Spleen (tissue), 11 donors: Measurements from ENCODE around the gene MMP17. TPM values are rescaled to one million over a fixed set of nuclear protein-coding genes. Genes with fewer than 3 reads are reported as not detected.
A peak's percentile ranks its signal among the peaks of the same experiment; 100 is the strongest.
"Not testable (repeated sequence)": the region's sequence is repeated elsewhere in the genome, so short reads cannot be mapped to it uniquely, and the experiment has no call there.

Experiments used
- DNase-seq: peaks from one replicate; pipeline ENCODE4 v3.0.0-alpha.2; 2020
- H3K27ac ChIP-seq, 8 donors: fragments of 200-600 bp; sonication (generic) in 7 of 8; 1 replicate in 4 of 8; 2 replicates in 4 of 8; pipeline versions ENCODE4 v1.5.0 to v1.8.0; 2016 to 2021; ENCODE audit warnings: inconsistent platforms in 4 of 8, mild to moderate bottlenecking in 4 of 8, moderate library complexity in 1 of 8
- H3K27me3 ChIP-seq, 7 donors: fragments of 200-600 bp; sonication (generic) in 6 of 7; replicated peaks in 1 of 7; 1 replicate in 4 of 7; 2 replicates in 3 of 7; pipeline versions ENCODE4 v1.5.0 to v1.8.0; 2016 to 2021; ENCODE audit warnings: inconsistent platforms in 3 of 7, mild to moderate bottlenecking in 1 of 7
- H3K36me3 ChIP-seq, 6 donors: fragments of 200-600 bp; sonication (generic) in 5 of 6; 1 replicate in 4 of 6; 2 replicates in 2 of 6; pipeline versions ENCODE4 v1.5.0 to v1.8.0; 2016 to 2021; ENCODE audit warnings: inconsistent platforms in 2 of 6
- H3K4me1 ChIP-seq, 6 donors: fragments of 200-600 bp; sonication (generic) in 5 of 6; 1 replicate in 3 of 6; 2 replicates in 3 of 6; pipeline versions ENCODE4 v1.5.0 to v1.8.0; 2016 to 2021; ENCODE audit warnings: inconsistent platforms in 3 of 6
- H3K4me3 ChIP-seq, 8 donors: fragments of 200-600 bp; sonication (generic) in 7 of 8; 1 replicate in 4 of 8; 2 replicates in 4 of 8; pipeline versions ENCODE4 v1.5.0 to v1.8.0; 2016 to 2021; ENCODE audit warnings: inconsistent platforms in 4 of 8, mild to moderate bottlenecking in 4 of 8, moderate library complexity in 2 of 8
- H3K9me3 ChIP-seq, 8 donors: fragments of 200-600 bp; sonication (generic) in 7 of 8; 1 replicate in 4 of 8; 2 replicates in 4 of 8; pipeline versions ENCODE4 v1.5.0 to v1.8.0; 2016 to 2021; ENCODE audit warnings: inconsistent platforms in 4 of 8
- CTCF ChIP-seq, 11 experiments: fragments of 200-600 bp in 7 of 11; fragments of 450-650 bp in 4 of 11; sonication (generic) in 4 of 11; IDR thresholded peaks in 8 of 11; conservative IDR thresholded peaks in 3 of 11; 1 replicate in 7 of 11; 2 replicates in 4 of 11; pipeline versions ENCODE4 v1.4.0 to v1.8.0; 2016 to 2021; ENCODE audit warnings: antibody characterized with exemption in 11 of 11, inconsistent platforms in 4 of 11, mild to moderate bottlenecking in 1 of 11
- POLR2A ChIP-seq, 3 donors: fragments of 450-650 bp; IDR thresholded peaks; one replicate each; pipeline ENCODE4 v1.5.1; 2017; ENCODE audit warnings: antibody characterized with exemption in 3 of 3, mild to moderate bottlenecking in 1 of 3
- POLR2AphosphoS5 ChIP-seq, 3 donors: sonication (generic); formaldehyde crosslinking; IDR thresholded peaks; one replicate each; pipeline ENCODE4 v1.5.1; 2017; ENCODE audit warnings: antibody characterized with exemption in 3 of 3
- WGBS, 5 donors: extraction: QIAGEN DNeasy Blood & Tissue Kit in 3 of 5; methylation state at CpG; one replicate each; pipeline versions ENCODE4 v1.1.5 to v1.1.7; 2013 to 2018; 5-methylcytosine and 5-hydroxymethylcytosine counted together
- intact Hi-C: fragments of 100-400 bp; cut with DNase I; formaldehyde crosslinking; loops from one replicate; pipeline ENCODE4 v1.15.0; 2023; ENCODE audit warnings: low total_unique reads
- polyA plus RNA-seq, 3 donors: library from polyadenylated mRNA; stranded (reverse); fragments of 200-250 nt; gene quantifications; one replicate each; pipeline ENCODE4 v1.2.1, GENCODE V29; 2013
- total RNA-seq, 7 donors: library from RNA; depleted of rRNA in 3 of 7; stranded (reverse); fragments of >200 nt in 3 of 7; fragmentation: NEBNext Ultra II Directional in 4 of 7; extraction: Animal tissue kit (Norgen Biotek cat#: 25700) in 4 of 7; gene quantifications; one replicate each; pipeline versions ENCODE4 v1.1.0 to v1.2.1, GENCODE V29; 2016 to 2021
- donor health status: healthy with polysubstance abuse.
- donor health status: DM: no; HTN: no; CAD: no; lungs with moderate emphysema.
- donor health status: DM: no; HTN: no; CAD: no.
- donor health status: Bipolar disorder and iron deficiency.
- donor health status: healthy.
- donor health status: DM: no; HTN: no; CAD: no.
- donor health status: DM: yes; HTN: yes; CAD: no.

Gene MMP17
- total and polyA plus RNA-seq, 10 donors = 1.4 to 8.4 (median 3.5) TPM

- Histone ChIP-seq H3K36me3 (no peaks in the 10 kb centered on the region), H3K4me1 (peaks cover 0 to 33% (median 6%) of the 10 kb centered on the region in 6 donors), H3K9me3 (peaks cover 0 to 12% (median 7%) of the 10 kb centered on the region in 8 donors), H3K4me3 (no peak overlapping the region), H3K27ac (peak overlapping the region in 1 of 8 donors; percentile 50), H3K27me3 (peaks cover 0 to 8% (median 0%) of the 10 kb centered on the region in 7 donors)
- no peak for DNase-seq
- 67 to 80% (median 76%) methylated on average over 16 of the region's 16 CpGs for WGBS, 5 donors
- intact Hi-C loops = no loop called here
- TF ChIP-seq CTCF (IDR thresholded peaks at IDR 0.05 in 8 of 11, conservative IDR thresholded peaks at IDR 0.05 in 3 of 11) = no peak
- no peak for TF ChIP-seq POLR2A (IDR thresholded peaks at IDR 0.05)
- TF ChIP-seq POLR2AphosphoS5 (IDR thresholded peaks at IDR 0.05) = no peak
Measured at GRCh38 chr12:131882804-131883520, 54.8 kb downstream of the MMP17 start.

- H3K27me3 ChIP-seq = peaks cover 0 to 8% (median 0%) of the 10 kb centered on the region in 7 donors
- WGBS, 5 donors = 87 to 90% (median 89%) methylated on average over 2 to 4 of the region's 4 CpGs
- TF ChIP-seq CTCF (IDR thresholded peaks at IDR 0.05 in 8 of 11, conservative IDR thresholded peaks at IDR 0.05 in 3 of 11) (no peak), POLR2AphosphoS5 (IDR thresholded peaks at IDR 0.05) (no peak), POLR2A (IDR thresholded peaks at IDR 0.05) (no peak)
- DNase-seq = no peak
- peaks cover 0 to 28% (median 6%) of the 10 kb centered on the region in 6 donors for H3K4me1 ChIP-seq
- peaks cover 0 to 12% (median 7%) of the 10 kb centered on the region in 8 donors for H3K9me3 ChIP-seq
- H3K27ac ChIP-seq = peak overlapping the region in 1 of 8 donors; percentile 50
- no peak overlapping the region for H3K4me3 ChIP-seq
- intact Hi-C loops = no loop called here
- H3K36me3 ChIP-seq = no peaks in the 10 kb centered on the region
Measured at GRCh38 chr12:131883521-131883900, 55.3 kb downstream of the MMP17 start.

GRCh38 chr12:131885076-131885475, 56.9 kb downstream of the MMP17 start:
- intact Hi-C loops, H3K27me3 ChIP-seq, H3K36me3 ChIP-seq, H3K27ac ChIP-seq, H3K4me3 ChIP-seq, DNase-seq: not testable (repeated sequence)
- Histone ChIP-seq H3K9me3 (peaks cover 0 to 12% (median 7%) of the 10 kb centered on the region in 8 donors), H3K4me1 (peaks cover 0 to 12% (median 3%) of the 10 kb centered on the region in 6 donors)
- 82 to 93% (median 87%) methylated on average over 7 to 8 of the region's 8 CpGs for WGBS, 5 donors

- no peak for DNase-seq
- WGBS, 5 donors = 90 to 96% (median 96%) methylated on average over 7 of the region's 7 CpGs
- Histone ChIP-seq H3K9me3 (peaks cover 0 to 12% (median 7%) of the 10 kb centered on the region in 8 donors), H3K36me3 (no peaks in the 10 kb centered on the region), H3K4me1 (peaks cover 0 to 10% (median 3%) of the 10 kb centered on the region in 6 donors), H3K27me3 (peaks cover 0 to 8% (median 0%) of the 10 kb centered on the region in 7 donors), H3K27ac (no peak overlapping the region), H3K4me3 (no peak overlapping the region)
- intact Hi-C loops = no loop called here
- no peak for TF ChIP-seq POLR2AphosphoS5 (IDR thresholded peaks at IDR 0.05)
- no peak for TF ChIP-seq CTCF (IDR thresholded peaks at IDR 0.05 in 8 of 11, conservative IDR thresholded peaks at IDR 0.05 in 3 of 11)
- TF ChIP-seq POLR2A (IDR thresholded peaks at IDR 0.05) = no peak
Measured at GRCh38 chr12:131885543-131886057, 57.4 kb downstream of the MMP17 start.

- H3K27me3 ChIP-seq, H3K27ac ChIP-seq, H3K4me3 ChIP-seq, intact Hi-C loops, H3K9me3 ChIP-seq, H3K36me3 ChIP-seq, DNase-seq: not testable (repeated sequence)
- peaks cover 11 to 27% (median 17%) of the 10 kb centered on the region in 6 donors for H3K4me1 ChIP-seq
- 83 to 86% (median 85%) methylated on average over 8 of the region's 8 CpGs for WGBS, 5 donors
Measured at GRCh38 chr12:131891722-131892121, 63.5 kb downstream of the MMP17 start.
